ENCODE results near the gene MYO18A.

Gene MYO18A

DNA sequence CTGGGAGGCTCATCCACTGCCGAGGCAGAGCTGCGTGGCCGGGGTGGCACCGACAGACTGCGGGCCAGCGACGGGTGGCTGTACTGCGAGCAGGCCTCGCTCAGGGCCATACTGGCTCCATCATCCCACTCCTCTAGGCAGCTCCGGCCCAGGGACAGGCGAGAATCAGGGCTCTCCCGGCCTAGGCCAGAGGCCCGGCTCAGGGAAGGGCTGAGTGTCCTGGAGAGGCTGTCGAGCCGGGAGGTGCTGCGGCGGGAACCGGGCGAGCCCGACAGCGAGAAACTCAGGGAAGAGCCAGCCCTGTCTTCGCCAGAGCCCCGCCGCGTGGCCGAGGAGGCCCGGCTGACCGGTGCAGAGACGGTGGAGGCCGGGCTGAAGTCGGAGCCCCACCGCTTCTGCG lies 99.9 kb downstream of the MYO18A start:
- H3F3A ChIP-seq (ENCODE audit: insufficient read depth, low read length), result no peaks in the 10 kb centered on the region
- no peaks in the 10 kb centered on the region for H3K4me1 ChIP-seq (ENCODE audit: low read length)
- H4K20me1 ChIP-seq (ENCODE audit: insufficient read depth, low read length), result no peaks in the 10 kb centered on the region
- H3K9ac ChIP-seq (ENCODE audit: low read length), result no peak overlapping the region
- no peak overlapping the region for H2AFZ ChIP-seq (ENCODE audit: low read length)
- H3K9me3 ChIP-seq (replicated peaks; ENCODE audit: insufficient read depth, low read length), result no peaks in the 10 kb centered on the region
- no peaks in the 10 kb centered on the region for H3K79me2 ChIP-seq (ENCODE audit: low read length)
- no peak overlapping the region for H3K4me2 ChIP-seq (ENCODE audit: low read depth, low read length)
- no peaks in the 10 kb centered on the region for H3K36me3 ChIP-seq (replicated peaks; ENCODE audit: insufficient read depth, low read length)
- no peak for TF ChIP-seq EZH2 (optimal IDR thresholded peaks at IDR 0.05; ENCODE audit: low read depth, low read length)
- no peak for TF ChIP-seq EZH2phosphoT487 (IDR thresholded peaks at IDR 0.05; ENCODE audit: low read length)
- no peaks in the 10 kb centered on the region for H3K27me3 ChIP-seq (replicated peaks; ENCODE audit: insufficient read depth, low read length)
- no peak overlapping the region for H3K27ac ChIP-seq (ENCODE audit: low read length)
- H3K4me3 ChIP-seq (ENCODE audit: low read length), result no peak overlapping the region
- no peaks in the 10 kb centered on the region for H3K9me2 ChIP-seq (replicated peaks; ENCODE audit: insufficient read depth, low read length)
- no peak for DNase-seq

GRCh38 chr17:29079887-29080286 lies 100.3 kb downstream of the MYO18A start:
- Histone ChIP-seq H3K27ac (ENCODE audit: low read length) (no peak overlapping the region), H3F3A (ENCODE audit: insufficient read depth, low read length) (no peaks in the 10 kb centered on the region), H3K4me1 (ENCODE audit: low read length) (no peaks in the 10 kb centered on the region), H2AFZ (ENCODE audit: low read length) (no peak overlapping the region), H3K4me3 (ENCODE audit: low read length) (no peak overlapping the region), H3K9me3 (replicated peaks; ENCODE audit: insufficient read depth, low read length) (no peaks in the 10 kb centered on the region), H3K36me3 (replicated peaks; ENCODE audit: insufficient read depth, low read length) (no peaks in the 10 kb centered on the region), H3K9me2 (replicated peaks; ENCODE audit: insufficient read depth, low read length) (no peaks in the 10 kb centered on the region), H3K27me3 (replicated peaks; ENCODE audit: insufficient read depth, low read length) (no peaks in the 10 kb centered on the region), H3K9ac (ENCODE audit: low read length) (no peak overlapping the region), H3K4me2 (ENCODE audit: low read depth, low read length) (no peak overlapping the region), H3K79me2 (ENCODE audit: low read length) (no peaks in the 10 kb centered on the region), H4K20me1 (ENCODE audit: insufficient read depth, low read length) (no peaks in the 10 kb centered on the region)
- no peak for DNase-seq
- no peak for TF ChIP-seq EZH2 (optimal IDR thresholded peaks at IDR 0.05; ENCODE audit: low read depth, low read length)
- no peak for TF ChIP-seq EZH2phosphoT487 (IDR thresholded peaks at IDR 0.05; ENCODE audit: low read length)
- no peak for TF ChIP-seq CTCF (IDR thresholded peaks at IDR 0.05; ENCODE audit: low read length)

DNA sequence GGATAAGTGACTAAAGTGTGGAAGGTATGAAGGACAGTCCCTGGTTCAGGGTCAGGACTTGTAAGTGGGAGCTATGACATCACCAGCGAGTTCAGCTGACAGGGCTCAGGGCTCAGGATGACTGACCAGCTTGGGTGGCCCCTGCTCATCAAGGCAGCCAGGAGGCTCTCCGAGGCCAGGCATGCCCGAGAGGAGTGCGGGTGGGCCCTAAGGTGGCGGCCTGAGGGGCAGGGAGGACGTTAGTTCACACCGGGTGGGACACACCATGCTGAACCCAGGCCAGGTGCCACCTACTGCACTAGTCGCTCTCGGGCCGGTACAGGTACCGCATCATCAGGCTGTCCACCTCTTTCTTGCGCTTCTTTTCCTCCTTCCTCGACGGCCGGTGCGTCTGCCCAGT lies 100.8 kb downstream of the MYO18A start:
- DNase-seq, result no peak
- no peaks in the 10 kb centered on the region for H3K36me3 ChIP-seq (replicated peaks; ENCODE audit: insufficient read depth, low read length)
- H3K27me3 ChIP-seq (replicated peaks; ENCODE audit: insufficient read depth, low read length), result no peaks in the 10 kb centered on the region
- no peaks in the 10 kb centered on the region for H3K4me1 ChIP-seq (ENCODE audit: low read length)
- H4K20me1 ChIP-seq (ENCODE audit: insufficient read depth, low read length), result no peaks in the 10 kb centered on the region
- no peaks in the 10 kb centered on the region for H3K9me3 ChIP-seq (replicated peaks; ENCODE audit: insufficient read depth, low read length)
- no peaks in the 10 kb centered on the region for H3K79me2 ChIP-seq (ENCODE audit: low read length)
- no peaks in the 10 kb centered on the region for H3K9me2 ChIP-seq (replicated peaks; ENCODE audit: insufficient read depth, low read length)
- TF ChIP-seq CTCF (IDR thresholded peaks at IDR 0.05; ENCODE audit: low read length) (no peak), EZH2 (optimal IDR thresholded peaks at IDR 0.05; ENCODE audit: low read depth, low read length) (no peak), EZH2phosphoT487 (IDR thresholded peaks at IDR 0.05; ENCODE audit: low read length) (no peak)
- H3K27ac ChIP-seq (ENCODE audit: low read length), result no peak overlapping the region
- H3K4me3 ChIP-seq (ENCODE audit: low read length), result no peak overlapping the region
- H2AFZ ChIP-seq (ENCODE audit: low read length), result no peak overlapping the region
- H3K9ac ChIP-seq (ENCODE audit: low read length), result no peak overlapping the region
- no peaks in the 10 kb centered on the region for H3F3A ChIP-seq (ENCODE audit: insufficient read depth, low read length)
- H3K4me2 ChIP-seq (ENCODE audit: low read depth, low read length), result no peak overlapping the region

DNA sequence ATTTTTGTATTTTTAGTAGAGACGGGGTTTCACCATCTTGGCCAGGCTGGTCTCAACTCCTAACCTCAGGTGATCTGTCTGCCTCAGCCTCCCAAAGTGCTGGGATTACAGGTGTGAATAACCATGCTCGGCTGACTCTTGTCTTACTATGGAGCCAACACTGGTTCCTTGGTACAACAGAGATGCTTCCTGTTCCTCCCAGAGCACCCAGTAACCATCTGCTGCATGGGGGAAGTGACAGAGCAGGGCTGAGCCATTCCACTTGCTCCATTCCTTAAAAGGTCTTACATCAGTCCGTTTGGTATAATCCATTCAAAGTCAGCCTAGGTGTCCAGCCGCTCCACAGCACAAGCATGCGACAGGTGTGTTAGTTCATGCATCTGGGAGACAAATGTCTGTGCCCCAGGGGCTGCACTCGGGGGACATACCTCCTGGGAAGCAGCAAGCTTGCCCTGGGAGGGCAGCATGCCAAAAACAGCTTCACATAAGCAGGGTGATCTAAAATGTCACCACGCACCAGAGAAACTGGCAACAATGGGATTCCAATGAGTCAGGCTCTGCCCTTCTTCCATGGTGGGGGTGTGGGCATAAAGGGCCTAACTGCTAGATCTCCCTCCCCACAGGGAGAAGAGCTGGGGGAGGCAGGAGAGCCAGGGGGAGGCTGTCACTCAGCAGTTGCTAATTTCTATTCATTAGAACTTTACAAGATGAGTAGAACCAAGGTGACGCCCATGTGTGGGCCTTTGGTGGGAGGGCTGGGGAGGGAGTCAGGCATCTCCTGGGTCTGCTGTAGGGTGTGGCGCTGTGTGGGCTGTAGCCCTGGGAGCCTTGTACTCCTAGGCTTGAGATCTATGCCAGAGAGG lies 101.8 kb downstream of the MYO18A start:
- no peaks in the 10 kb centered on the region for H4K20me1 ChIP-seq (ENCODE audit: insufficient read depth, low read length)

More for the DNA sequence above, 101.8 kb downstream of the MYO18A start:
- no peak overlapping the region for H3K4me2 ChIP-seq (ENCODE audit: low read depth, low read length)
- H3K27ac ChIP-seq (ENCODE audit: low read length), result no peak overlapping the region
- H3K4me1 ChIP-seq (ENCODE audit: low read length), result no peaks in the 10 kb centered on the region
- no peaks in the 10 kb centered on the region for H3K9me2 ChIP-seq (replicated peaks; ENCODE audit: insufficient read depth, low read length)
- H3K4me3 ChIP-seq (ENCODE audit: low read length), result no peak overlapping the region
- no peak for TF ChIP-seq CTCF (IDR thresholded peaks at IDR 0.05; ENCODE audit: low read length)
- no peak for TF ChIP-seq EZH2phosphoT487 (IDR thresholded peaks at IDR 0.05; ENCODE audit: low read length)
- no peak for TF ChIP-seq EZH2 (optimal IDR thresholded peaks at IDR 0.05; ENCODE audit: low read depth, low read length)
- no peaks in the 10 kb centered on the region for H3F3A ChIP-seq (ENCODE audit: insufficient read depth, low read length)
- no peaks in the 10 kb centered on the region for H3K9me3 ChIP-seq (replicated peaks; ENCODE audit: insufficient read depth, low read length)
- no peaks in the 10 kb centered on the region for H3K36me3 ChIP-seq (replicated peaks; ENCODE audit: insufficient read depth, low read length)
- H3K79me2 ChIP-seq (ENCODE audit: low read length), result no peaks in the 10 kb centered on the region
- H3K27me3 ChIP-seq (replicated peaks; ENCODE audit: insufficient read depth, low read length), result no peaks in the 10 kb centered on the region
- H2AFZ ChIP-seq (ENCODE audit: low read length), result no peak overlapping the region
- H3K9ac ChIP-seq (ENCODE audit: low read length), result no peak overlapping the region
- no peak for DNase-seq
